Activated naive CD4-positive, alpha-beta T cell (primary cell): Measurements from ENCODE around the gene IFI6.
"Not testable (repeated sequence)": the region's sequence is repeated elsewhere in the genome, so short reads cannot be mapped to it uniquely, and the experiment has no call there.

Experiments
- DNase-seq, 4 experiments: peaks; one replicate each; lab custom pipeline; 2025; lab: John Stamatoyannopoulos, UW

The IFI6 gene

GRCh38 chr1:27650539-27651175 is 21.3 kb downstream of the IFI6 start:
- DNase-seq = no peak

GRCh38 chr1:27650171-27650538 is 21.8 kb downstream of the IFI6 start:
- DNase-seq = no peak

- no peak for DNase-seq
These were observed 22.7 kb downstream of the IFI6 start for GRCh38 chr1:27649306-27649635.

DNA sequence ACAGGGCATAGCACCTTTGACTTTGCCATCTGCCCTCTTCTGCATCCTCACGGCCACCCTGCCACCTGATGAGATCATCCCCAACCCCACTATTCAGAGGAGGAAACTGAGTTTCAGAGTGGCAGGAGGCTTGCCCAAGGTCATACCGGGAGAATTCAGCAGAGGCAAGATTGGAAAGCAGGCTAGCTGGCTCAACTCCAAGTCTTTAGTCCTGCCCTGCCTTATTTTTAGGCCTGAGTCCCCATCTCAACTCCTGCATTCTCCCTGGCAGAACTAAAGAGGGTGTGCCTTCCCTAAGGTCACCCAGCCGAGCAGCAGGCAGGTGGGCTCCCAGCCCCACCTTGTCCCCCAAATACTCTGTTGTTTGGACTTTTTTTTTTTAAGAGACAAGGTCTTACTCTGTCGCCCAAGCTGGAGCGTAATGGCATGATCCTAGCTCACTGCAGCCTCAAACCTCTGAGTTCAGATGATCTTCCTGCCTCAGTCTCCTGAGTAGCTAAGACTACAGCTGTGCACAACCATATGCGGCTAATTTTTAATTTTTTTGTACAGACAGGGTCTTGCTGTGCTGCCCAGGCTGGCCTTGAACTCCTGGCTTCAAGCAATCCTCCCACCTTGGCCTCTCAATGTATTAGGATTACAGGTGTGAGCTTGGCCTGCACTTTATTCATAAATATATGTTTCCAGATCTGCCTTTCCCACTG is 23.2 kb downstream of the IFI6 start:
- no peak for DNase-seq

- DNase-seq = no peak
These were observed 24.7 kb downstream of the IFI6 start for GRCh38 chr1:27647328-27647727.

GRCh38 chr1:27646676-27647075 is 25.3 kb downstream of the IFI6 start:
- no peak for DNase-seq

- DNase-seq = no peak
These were observed 26.9 kb downstream of the IFI6 start for GRCh38 chr1:27645071-27645415.

DNA sequence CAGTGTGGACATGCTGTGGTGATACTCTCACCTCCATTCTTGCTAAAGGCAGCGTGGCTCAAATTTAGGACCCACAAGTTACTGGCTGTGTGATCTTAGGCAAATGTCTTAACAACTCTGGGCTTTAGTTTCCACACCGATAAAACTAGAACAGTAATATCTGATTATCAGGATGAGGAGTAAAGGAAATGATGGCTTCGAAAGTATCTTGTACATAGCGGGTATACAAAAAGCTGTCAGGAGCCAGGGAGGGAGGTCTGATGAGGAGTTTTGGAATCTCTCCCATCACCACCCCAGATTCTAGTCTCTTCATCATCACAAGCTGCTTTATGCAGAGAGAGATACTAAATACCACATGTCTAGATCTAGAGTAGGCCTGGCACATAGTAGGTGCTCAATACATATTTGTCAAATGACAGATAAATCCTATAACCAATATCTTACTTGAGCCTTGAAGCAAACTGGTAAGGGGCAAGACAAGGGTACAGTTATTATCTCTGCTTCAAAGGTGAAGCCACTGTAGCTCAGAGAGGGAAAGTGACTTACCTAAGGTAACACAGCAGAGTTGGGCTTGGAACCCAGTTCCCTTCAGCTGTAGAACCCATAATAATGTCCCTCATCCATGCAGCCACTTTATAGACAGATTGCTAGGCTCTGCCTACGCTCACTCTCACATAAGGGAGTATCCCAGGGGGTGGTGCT is 27.5 kb downstream of the IFI6 start:
- no peak for DNase-seq

- DNase-seq = peak; percentile 22 to 58 (median 33)
These were observed 28.2 kb downstream of the IFI6 start for GRCh38 chr1:27643600-27644368.

GRCh38 chr1:27640514-27640913 is 31.5 kb downstream of the IFI6 start:
- not testable (repeated sequence) for DNase-seq

DNA sequence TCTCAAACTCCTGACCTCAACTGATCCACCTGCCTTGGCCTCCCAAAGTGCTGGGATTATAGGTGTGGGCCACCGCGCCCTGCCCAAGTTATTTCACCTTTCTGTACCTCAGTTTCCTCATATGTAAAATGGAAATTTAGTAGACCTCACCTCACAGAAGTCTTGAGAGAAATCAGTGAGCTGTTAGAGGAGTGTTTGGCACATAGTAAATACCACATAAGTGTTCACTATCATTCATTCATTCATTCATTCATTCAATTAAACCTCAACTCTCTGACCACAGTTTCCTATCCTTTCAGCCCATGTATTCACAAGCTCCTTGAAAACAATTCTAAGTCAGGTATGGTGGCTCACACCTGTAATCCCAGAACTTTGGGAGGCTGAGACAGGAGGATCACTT is 33.2 kb downstream of the IFI6 start:
- no peak for DNase-seq

- DNase-seq = no peak
These were observed 33.8 kb downstream of the IFI6 start for GRCh38 chr1:27638047-27638734.

DNA sequence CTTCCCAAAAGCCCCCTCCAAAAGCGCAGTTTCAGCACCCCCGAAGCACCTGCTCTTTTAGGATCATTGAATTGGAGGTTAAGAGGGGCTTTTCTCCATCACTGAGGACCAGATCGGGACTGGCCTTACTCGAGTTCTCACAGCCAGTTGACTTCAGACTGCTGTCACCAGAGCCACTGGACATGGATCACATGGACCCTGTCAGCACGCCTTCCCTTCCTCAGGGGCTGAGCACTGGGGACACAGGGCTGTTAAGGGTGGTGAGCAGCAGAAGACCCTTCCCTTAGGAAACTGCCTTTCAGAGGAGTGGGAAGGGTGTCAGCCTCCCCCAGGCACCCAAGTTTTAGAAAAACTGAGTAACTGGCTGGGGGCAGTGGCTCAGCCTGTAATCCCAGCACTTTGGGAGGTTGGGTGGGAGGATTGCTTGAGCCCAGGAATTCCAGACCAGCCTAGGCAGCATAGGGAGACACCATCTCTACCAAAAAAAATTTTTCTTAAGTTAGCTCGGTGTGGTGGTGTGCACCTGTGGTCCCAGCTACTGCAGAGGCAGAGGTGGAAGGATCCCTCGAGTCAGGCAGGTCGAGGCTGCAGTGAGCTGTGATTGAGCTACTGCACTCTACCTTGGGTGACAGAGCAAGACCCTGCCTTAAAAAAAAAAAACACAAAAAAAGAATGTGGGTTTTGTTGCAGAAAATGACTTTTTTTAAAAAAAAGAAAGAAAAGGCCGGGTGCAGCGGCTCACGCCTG is 36.4 kb downstream of the IFI6 start:
- no peak for DNase-seq

DNA sequence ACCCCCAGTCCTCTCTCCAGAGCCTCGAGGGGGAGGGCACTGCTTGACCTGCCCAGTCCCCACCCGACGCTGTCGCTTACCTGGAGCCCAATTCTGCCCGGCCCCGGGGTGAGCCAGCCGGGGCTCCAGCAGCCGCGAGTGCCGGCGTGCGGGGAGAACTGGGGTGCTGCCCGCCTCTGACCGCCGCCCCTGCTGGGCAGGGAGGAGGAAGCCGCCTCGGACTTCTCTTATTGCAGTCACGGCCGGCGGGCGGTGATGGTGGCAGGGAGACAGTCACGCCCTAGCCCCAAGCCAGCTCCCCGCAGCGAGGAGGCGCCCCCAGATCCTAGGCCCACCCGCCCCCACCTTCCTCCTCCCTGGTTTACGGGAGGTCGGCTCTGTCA is 37.0 kb downstream of the IFI6 start, which contains the start of gene FGR:
FGR (minus strand) TSS at position 201 of the 383 bp plus-strand sequence. CDS start 11,269 bp downstream, outside the sequence.
- DNase-seq = no peak

GRCh38 chr1:27634177-27634984 is 37.6 kb downstream of the IFI6 start:
- DNase-seq = peak in 1 of 4 experiments; percentile 14

GRCh38 chr1:27633640-27634176 is 38.3 kb downstream of the IFI6 start:
- DNase-seq = no peak

GRCh38 chr1:27633298-27633610 is 38.7 kb downstream of the IFI6 start:
- DNase-seq = no peak

GRCh38 chr1:27632387-27633297 is 39.4 kb downstream of the IFI6 start:
- no peak for DNase-seq

- DNase-seq = no peak
These were observed 41.0 kb downstream of the IFI6 start for GRCh38 chr1:27630859-27631491.
